GM19455 (cell line): ENCODE results near the gene GNMT.
A peak's percentile ranks its signal among the peaks of the same experiment; 100 is the strongest.
"Not testable (repeated sequence)": the region's sequence is repeated elsewhere in the genome, so short reads cannot be mapped to it uniquely, and the experiment has no call there.

Experiments used
- ATAC-seq: cut with Tn5 transposase; IDR thresholded peaks from one replicate; pipeline ENCODE4 v1.9.1; 2021; ENCODE audit not compliant: unreplicated experiment

Gene GNMT

GRCh38 chr6:42971746-42972327 lies 11.3 kb downstream of the GNMT start:
- ATAC-seq = no peak

- ATAC-seq = no peak
Measured at GRCh38 chr6:42973926-42974325, 13.4 kb downstream of the GNMT start.

- ATAC-seq = no peak
Measured at GRCh38 chr6:42974919-42975505, 14.5 kb downstream of the GNMT start.

GRCh38 chr6:42978487-42978838 lies 17.9 kb downstream of the GNMT start:
- ATAC-seq = no peak

GRCh38 chr6:42978839-42979522 lies 18.4 kb downstream of the GNMT start, which contains the start of gene PEX6:
PEX6 (minus strand) TSS chr6:42979181; CDS start chr6:42979150, 31 bp downstream.
- peak; percentile 81 for ATAC-seq

GRCh38 chr6:42979523-42980177 lies 19.1 kb downstream of the GNMT start:
- no peak for ATAC-seq

GRCh38 chr6:42981836-42982235 lies 21.3 kb downstream of the GNMT start:
- ATAC-seq = no peak

GRCh38 chr6:42984001-42984923 lies 23.7 kb downstream of the GNMT start, which contains the start of gene PPP2R5D:
PPP2R5D (plus strand) TSS chr6:42984570; CDS start chr6:42984678, 108 bp downstream.
- ATAC-seq = peak; percentile 93

- no peak for ATAC-seq
Measured at GRCh38 chr6:42984924-42985475, 24.4 kb downstream of the GNMT start.

- no peak for ATAC-seq
Measured at GRCh38 chr6:42987533-42988451, 27.2 kb downstream of the GNMT start.

GRCh38 chr6:42988486-42989020 lies 28.0 kb downstream of the GNMT start:
- ATAC-seq = no peak

- no peak for ATAC-seq
Measured at GRCh38 chr6:42989923-42990322, 29.4 kb downstream of the GNMT start.

- no peak for ATAC-seq
Measured at GRCh38 chr6:42993445-42993844, 32.9 kb downstream of the GNMT start.

GRCh38 chr6:42996513-42996912 lies 36.0 kb downstream of the GNMT start:
- no peak for ATAC-seq

- not testable (repeated sequence) for ATAC-seq
Measured at GRCh38 chr6:42998205-42998604, 37.7 kb downstream of the GNMT start.

GRCh38 chr6:43001843-43002242 lies 41.3 kb downstream of the GNMT start:
- no peak for ATAC-seq

GRCh38 chr6:43005844-43006243 lies 45.3 kb downstream of the GNMT start:
- ATAC-seq = no peak

- ATAC-seq = no peak
Measured at GRCh38 chr6:43006251-43006650, 45.7 kb downstream of the GNMT start.

- no peak for ATAC-seq
Measured at GRCh38 chr6:43007126-43007525, 46.6 kb downstream of the GNMT start.
